HG03457 (cell line): ENCODE measurements around the gene AADACL4.
"Not testable (repeated sequence)": the region's sequence is repeated elsewhere in the genome, so short reads cannot be mapped to it uniquely, and the experiment has no call there.

ENCODE experiments used
- ATAC-seq: cut with Tn5 transposase; IDR thresholded peaks from one replicate; pipeline ENCODE4 v1.9.1; 2021; ENCODE audit warnings: moderate number of reproducible peaks; ENCODE audit not compliant: unreplicated experiment

AADACL4 gene

GRCh38 chr1:12709091-12709491 lies 65.2 kb downstream of the AADACL4 start:
- no peak for ATAC-seq

GRCh38 chr1:12709696-12710095 lies 65.8 kb downstream of the AADACL4 start:
- no peak for ATAC-seq

GRCh38 chr1:12711536-12711935 lies 67.7 kb downstream of the AADACL4 start:
- ATAC-seq, result no peak

- ATAC-seq, result no peak
Measured at GRCh38 chr1:12712076-12712475, 68.2 kb downstream of the AADACL4 start.

- ATAC-seq, result no peak
Measured at GRCh38 chr1:12712929-12713328, 69.0 kb downstream of the AADACL4 start.

- not testable (repeated sequence) for ATAC-seq
Measured at GRCh38 chr1:12713651-12714050, 69.8 kb downstream of the AADACL4 start.

- ATAC-seq, result no peak
Measured at GRCh38 chr1:12714710-12715475, 71.0 kb downstream of the AADACL4 start.

GRCh38 chr1:12715896-12716437 lies 72.1 kb downstream of the AADACL4 start, which contains the start of gene AADACL3:
TSS of gene AADACL3 (plus strand) at chr1:12716110. CDS start at chr1:12716177, 67 bp downstream.
- no peak for ATAC-seq
